Stimulated activated CD4-positive, alpha-beta T cell treated with anti-CD3 and anti-CD28 coated beads, Interleukin-1b, Interleukin-23, amount 100 ng/mL, for 48 hours (primary cell): ENCODE results near the gene PIK3R5.

Experiments
- DNase-seq: peaks from one replicate; pipeline ENCODE4 v3.0.0-alpha.2; 2020

Gene PIK3R5

DNA sequence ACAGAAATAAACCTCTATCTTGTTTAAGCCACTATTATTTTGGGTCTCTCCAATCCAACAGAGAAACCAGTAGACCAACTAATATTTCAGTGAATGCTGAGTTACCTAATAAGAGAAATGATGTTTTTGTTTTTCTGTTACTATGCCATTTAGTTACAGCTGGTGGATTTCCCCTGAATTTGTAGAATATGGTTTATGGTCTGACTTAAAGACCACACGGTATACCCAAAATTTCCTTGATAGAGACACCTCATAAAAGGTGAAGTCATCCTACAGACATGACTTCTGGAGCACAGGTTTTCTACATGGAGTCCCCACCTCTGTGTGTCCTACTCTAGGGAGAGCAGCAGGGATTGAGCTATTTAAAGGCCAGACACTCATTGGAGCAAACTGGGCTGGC is 13.3 kb downstream of the PIK3R5 start:
- DNase-seq = no peak

DNA sequence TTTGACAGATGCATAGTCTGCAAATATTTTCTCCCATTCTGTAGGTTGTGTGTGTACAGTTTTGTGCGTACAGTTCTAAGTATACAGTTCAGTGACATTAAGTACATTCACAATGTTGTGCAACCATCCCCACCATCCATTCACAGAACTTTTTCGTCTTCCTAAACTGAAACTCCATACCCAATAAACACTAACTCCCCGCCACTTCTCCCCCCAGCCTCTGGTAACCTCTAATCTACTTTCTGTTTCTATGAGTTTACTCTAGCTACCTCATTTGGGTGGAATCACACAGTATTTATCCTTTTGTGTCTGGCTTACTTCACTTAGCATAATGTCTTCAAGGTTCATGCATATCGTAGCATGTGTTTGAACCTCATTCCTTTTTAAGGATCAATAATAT is 14.3 kb downstream of the PIK3R5 start:
- no peak for DNase-seq

DNA sequence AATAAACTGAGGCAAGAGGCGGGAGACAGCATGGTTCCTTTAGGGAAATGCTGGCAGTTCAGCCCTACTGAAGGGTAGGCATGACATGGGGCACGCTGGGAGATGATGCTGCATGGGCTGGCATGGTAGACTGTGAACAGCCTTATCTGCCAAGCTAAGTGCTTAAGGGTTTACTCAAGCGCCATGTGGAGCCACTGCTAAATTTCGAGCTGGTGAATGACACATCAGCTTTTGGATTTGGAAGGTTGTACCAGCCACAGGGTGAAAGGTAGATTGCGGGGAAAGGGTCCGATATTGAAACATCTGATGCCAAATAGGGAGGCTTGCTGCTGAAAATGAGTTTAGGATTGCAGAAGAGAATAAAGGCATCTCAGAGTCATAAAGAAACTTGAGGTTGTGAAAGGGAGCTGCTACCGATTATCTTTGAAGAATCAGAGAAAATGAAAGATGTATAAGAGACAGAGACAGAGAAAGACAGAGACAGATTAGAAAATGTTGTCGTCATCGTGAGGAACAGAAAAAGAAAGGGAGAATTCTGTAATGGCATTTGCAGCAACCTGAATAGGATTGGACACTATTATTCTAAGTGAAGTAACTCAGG is 16.3 kb downstream of the PIK3R5 start:
- no peak for DNase-seq

DNA sequence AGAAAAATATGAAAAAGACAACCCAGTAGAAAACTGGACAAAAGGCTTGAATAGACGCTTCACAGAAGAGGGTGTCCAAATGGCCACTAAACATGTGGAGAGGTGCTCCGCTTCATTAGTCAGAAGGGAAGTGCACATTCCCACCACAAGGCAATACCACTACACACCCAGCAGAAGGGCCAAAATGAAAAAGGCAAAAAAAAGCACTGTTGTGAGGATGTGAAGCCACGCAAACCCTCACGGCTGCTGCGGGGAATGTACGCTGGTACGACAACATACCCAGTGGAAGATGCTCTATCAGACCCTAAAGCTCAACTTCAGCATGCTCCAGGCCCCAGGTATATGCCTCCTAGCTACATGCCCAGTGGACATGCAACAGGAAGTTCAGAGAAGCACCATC is 17.0 kb downstream of the PIK3R5 start:
- no peak for DNase-seq

DNA sequence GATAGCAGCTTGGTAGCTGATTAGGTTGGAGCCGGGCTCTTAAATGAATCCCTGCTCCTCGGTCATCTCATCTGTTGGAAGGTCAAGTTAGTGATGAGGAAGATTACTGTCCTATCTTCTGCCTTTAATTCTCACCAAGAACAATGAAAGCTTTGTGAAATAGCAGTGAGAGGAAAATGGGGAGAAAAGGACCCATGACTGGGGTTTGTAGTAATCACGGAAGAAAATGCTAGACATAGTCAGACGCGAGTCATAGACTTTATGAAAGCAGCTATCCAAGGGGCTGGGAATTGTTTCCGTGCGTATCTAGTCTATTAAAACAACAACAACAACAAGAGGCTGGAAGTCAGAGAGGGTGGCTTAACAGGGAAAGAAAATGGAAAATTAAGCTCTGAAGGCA is 18.3 kb downstream of the PIK3R5 start:
- DNase-seq = no peak

DNA sequence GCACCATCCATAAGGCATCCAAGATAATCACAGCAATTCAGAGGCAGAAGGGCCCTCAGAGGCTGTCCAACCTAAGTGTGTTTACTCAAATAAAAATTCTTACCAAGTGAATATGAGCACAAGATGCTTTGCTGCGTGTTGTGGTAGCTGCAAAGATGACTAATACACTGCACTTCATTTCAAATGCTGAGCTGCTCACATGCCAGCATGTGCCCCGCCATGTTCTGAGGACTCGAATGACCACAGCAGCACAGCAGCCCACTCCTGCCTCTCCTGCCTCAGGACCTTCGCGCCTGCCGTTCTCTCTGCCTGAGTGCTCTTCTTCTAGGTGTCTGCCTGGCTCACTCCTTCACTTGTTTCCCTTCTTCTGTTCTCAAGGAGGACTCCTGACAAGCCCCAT is 19.0 kb downstream of the PIK3R5 start:
- DNase-seq = no peak

DNA sequence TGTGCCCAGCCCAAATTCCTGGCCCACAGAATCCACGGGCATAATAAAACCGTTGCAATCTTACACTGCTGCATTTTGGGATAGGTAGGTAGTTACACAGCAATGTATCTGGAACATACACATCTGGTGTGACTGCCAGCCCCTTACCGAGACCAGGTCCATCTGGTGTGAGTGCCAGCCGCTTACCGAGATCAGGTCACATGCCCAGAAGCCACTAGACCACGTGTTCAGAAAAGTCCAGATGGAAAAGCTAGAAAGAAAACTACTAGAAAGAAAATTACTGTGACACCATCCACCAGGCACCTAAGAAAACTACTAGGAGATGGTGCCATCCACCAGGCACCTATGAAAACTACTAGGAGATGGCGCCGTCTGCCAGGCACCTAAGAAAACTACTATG is 19.4 kb downstream of the PIK3R5 start:
- DNase-seq = no peak

DNA sequence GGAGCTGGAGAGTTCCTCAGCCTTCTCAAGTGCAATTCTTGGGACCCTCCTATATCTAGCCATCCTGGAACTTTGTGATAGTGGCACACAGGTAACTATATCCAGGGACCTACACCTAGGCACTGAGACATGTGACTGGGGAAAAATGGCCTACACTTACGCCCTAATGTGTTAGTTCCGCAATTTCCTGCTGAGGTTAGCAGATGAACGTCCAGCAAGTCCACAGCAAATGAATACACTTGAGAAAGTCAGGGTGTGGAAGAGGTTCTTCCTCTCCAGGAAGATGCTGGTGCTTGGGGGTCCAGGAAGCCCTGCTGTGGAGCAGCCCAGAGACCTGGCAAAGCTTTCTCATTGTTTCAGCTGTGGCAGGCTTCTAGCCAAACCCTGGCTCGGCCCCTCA is 20.8 kb downstream of the PIK3R5 start:
- no peak for DNase-seq

DNA sequence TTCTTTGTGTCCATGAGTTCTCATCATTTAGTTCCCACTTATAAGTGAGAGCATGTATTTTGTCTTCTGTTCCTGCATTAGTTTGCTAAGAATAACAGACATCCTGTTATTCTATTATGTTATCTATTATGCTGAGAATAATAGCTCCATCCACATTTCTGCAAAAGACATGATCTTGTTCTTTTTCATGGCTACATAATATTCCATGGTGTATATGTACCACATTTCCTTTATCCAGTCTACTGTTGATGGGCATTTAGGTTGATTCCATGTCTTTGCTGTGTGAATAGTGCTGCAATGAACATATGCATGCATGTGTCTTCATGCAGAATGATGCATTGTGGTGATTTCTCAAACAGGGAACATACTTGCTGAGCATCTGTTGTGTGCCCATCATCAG is 21.4 kb downstream of the PIK3R5 start:
- DNase-seq = no peak

DNA sequence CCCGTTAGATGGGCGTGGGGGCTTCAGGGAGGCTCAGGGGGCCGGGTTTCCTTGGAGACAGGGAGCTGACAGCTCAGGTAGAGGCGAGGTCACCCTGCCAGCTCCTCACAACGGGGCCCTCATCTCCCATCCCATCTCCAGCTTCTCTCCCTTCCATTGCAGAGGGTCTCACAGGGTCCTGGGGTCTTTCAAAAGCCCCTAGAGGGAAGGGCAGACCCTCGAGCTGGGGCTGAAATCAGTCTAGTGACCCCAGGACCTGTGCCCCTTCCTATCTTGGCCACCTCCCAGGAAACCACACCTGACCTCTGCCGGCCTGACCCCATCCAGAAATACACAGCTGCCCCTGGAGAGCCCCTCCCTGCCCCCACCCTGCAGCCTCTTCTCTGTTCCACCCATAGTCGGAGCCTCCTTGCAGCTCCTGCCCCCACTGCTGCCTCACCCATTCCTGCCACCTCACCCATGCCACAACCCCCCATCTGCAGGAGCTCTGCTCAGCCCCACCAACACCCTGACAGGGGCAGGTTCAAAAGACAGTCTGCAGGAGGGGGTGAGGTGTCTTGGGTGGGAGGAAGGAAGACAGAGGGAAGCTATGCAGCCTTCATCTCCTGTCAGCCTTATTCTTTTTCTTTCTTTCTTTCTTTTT is 23.4 kb downstream of the PIK3R5 start:
- DNase-seq = no peak

DNA sequence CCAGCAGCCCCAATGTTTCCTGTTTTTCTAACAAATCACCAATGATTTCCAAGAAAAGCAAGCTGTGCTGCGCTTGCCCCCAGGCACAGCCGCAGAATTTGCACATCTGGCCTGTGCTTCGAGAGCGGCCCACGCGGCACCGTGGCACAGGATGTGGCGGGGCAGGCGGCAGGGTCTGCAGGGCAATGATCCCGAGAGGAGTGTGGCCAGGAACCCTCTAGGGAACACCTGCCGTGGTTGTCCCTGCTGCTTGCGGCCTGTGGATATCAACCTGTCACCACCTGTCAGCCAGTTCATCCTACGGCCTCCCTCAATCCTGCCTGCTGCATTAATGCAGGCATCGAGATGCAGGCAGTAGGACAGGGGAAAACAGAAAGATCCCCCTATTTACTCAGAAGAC is 24.0 kb downstream of the PIK3R5 start:
- peak; percentile 68 for DNase-seq

DNA sequence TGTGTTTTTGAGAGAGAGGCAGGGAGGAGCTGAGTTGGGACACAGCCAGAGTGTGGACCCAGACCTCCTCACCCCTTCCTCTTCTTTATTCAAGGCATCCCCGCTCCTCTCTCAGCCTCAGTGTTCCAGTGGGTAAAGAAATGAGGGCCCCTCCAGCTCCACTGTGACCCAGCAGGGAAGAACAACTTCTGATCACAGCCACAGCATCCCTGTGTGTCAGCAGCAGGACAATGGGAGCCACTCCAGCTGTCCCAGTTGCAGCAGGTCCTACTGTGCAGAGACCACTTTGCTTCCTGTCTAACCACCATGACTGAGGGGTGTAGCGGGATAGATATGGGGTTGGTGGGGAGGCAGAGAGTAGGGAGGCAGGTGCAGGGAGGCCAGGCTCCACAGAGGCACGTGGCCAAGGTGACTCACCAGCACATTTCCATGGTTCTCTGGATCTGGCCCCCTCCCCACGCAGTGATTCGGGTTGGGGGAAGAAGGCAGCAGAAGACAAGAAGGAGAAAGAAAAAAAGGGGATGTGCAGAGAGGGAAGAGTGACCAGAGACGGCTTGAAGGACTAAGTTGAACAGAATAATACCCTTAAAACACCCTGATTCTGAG is 24.5 kb downstream of the PIK3R5 start:
- DNase-seq = no peak

DNA sequence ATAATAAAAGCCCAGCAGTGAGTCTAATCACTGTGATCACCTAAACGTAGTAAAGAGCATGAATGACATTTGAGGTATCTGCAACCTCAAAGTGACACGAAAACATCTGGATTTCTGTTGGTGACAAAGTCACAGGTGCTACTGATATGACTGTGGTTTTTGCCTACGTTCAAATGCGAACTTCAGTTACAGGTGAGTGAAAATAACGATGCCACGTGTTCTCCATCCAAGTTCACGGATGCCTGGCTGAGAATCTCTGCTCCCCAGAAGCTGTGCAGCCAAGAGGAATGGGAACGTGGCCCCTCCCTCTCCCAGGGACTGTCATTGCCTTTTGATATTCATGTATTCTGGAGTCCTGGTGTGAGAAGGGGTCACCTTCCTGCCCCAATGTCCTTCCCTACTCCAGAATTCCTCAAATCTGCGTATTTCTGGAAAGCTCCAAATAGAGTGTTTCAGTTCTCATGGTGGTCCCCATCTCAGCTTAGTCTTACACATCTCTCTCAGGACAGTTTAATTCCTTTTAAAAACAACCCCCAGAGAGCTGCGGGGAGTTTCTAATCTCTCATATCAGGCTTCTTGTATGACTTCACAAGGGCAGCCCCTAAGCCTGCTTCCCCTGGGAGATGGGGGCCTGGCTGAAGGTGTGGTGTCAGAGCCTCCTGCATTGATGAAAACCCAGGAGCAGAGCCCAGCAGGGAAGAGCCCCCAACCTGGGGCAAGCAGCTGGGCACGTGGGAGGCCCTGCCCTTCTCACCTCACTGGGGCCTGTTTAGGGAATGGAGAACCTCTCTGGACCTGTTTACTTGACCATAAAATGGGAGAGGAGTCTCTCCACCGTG is 25.8 kb downstream of the PIK3R5 start:
- peak; percentile 58 for DNase-seq

DNA sequence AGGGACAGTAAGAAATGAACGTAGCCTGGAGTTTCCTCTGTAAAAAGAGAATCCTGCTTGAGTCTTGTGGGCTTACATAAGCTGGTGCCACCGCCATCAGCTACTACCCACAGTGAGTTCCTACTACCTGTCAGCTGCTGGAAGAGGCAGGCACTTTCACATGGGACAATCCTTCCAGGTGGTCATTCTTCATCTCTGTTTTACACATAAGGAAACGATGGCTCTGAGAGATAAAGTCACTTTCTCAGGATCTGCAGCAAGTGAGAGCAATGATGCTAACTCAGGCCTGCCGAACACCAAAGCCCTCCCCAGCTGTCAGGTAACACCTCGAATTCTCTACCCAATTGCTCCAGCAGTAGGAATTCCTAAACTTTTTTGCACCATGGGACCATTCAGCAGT is 26.6 kb downstream of the PIK3R5 start:
- DNase-seq = no peak

DNA sequence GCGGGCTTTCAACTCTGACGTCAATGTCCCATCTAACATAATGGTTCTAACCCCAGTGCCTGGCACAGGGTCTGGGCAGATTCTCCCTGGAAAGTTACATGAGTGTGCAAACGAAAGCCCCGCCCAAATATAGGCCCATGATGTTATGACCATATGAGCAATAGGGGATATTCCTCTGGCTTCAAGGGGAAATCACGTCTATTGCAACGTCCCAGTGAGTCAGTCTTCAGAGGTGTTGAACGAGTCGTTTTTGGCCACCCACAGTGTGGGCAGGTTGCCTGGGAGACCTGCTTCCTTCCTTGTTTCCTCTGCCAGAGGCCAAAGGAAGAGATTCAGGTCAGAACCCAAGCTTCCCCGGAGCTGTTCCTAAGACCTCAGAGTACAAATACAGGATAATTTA is 30.3 kb downstream of the PIK3R5 start:
- DNase-seq = peak; percentile 79

DNA sequence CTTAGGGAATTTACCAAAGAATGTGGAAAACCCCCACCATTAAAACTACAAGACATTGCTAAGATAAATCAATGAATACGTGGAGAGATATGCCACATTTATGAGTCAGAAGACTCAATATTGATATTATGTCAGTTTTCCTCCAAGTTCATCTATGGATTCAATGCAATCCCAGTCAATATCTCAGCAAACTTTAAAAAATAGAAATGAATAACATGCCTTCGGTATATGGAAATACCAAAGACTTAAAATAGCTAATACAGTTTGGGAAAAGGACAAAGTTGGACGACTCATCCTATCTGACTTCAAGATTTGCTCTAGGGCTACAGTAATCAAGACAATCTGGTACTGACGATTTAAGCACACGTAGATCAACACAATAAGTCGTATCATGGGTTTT is 31.2 kb downstream of the PIK3R5 start:
- no peak for DNase-seq

DNA sequence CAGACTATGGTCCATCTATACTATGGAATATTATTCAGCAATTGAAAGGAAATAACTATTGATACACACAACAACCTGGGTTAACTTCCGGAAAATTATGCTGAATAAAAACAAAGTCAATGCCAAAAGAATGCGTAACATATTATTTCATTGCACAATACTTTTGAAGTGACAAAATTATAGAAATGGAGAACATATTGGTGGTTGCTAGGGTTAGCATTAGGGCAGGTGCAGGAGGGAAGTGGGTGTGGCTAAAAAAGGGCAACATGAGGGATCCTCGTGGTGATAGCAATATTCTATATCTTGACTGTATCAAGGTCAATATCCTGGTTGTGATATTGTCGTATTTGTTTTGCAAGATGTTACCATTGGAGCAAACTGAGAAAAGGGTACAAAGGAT is 34.9 kb downstream of the PIK3R5 start:
- no peak for DNase-seq

DNA sequence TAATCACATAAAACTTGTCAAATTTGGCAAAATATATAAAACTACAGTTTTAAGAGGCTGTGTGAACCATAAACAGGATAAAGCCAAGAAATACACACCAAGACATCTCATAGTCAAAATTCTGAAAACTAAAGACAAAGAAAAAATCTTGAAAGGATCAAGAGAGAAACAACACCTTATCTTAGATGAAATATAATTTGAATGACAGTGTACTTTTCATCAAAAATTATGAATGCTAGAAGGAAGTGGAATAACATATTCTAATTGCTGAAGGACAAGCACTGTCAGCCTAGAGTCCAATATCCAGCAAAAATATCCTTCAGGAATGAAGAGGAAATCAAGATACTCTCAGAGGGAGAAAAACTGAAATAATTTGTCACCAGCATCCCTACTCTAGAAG is 37.2 kb downstream of the PIK3R5 start:
- DNase-seq = no peak

DNA sequence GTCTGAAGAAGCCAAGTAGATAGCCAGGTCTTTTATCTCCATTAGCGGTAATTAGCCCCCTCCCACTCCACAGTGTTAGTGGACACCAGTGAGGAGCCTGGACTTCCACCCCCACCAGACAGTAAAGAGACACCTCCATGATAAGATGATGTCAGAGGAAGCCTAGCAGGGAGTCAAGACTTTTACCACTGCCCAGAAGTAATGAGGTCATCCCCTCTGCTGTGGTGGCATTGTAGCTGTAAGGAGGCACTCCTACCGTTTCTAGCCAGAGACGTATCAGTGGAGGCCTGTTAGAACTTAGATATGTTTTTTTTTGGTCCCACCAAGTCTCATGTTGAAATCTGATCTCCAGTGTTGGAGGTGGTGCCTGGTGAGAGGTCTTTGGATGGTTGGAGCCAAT is 38.1 kb downstream of the PIK3R5 start:
- no peak for DNase-seq

DNA sequence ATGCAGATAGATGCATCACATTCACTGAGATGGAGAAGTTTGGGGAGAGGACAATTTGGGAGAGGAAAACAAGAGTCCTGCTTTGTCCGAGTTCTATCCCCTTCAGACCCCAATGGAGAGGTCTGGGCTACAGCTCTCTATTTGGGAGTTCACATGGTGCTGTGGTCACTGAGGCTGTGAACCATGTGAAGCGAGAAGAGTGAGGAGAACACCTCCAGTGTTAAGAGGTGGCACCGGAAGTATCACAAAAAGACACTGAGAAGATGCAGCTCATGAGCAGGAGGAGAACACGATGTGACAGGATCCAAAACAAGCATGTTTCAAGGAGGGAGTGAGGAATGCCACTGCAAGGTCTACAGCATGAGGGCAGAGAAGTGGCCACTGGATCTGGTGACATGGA is 39.7 kb downstream of the PIK3R5 start:
- no peak for DNase-seq

DNA sequence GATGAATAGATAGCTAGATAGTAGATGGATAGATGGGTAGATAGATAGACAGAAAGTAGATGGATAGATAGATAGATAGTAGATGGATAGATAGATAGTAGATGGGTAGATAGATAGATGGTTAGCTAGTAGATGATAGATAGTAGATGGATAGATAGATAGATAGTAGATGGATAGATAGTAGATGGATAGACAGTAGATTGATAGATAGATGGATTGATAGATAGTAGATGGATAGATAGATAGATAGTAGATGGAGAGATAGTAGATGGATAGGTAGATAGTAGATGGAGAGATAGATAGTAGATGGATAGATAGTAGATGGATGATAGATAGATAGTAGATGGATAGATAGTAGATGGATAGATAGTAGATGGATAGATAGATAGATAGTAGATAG is 40.4 kb downstream of the PIK3R5 start:
- DNase-seq = no peak

DNA sequence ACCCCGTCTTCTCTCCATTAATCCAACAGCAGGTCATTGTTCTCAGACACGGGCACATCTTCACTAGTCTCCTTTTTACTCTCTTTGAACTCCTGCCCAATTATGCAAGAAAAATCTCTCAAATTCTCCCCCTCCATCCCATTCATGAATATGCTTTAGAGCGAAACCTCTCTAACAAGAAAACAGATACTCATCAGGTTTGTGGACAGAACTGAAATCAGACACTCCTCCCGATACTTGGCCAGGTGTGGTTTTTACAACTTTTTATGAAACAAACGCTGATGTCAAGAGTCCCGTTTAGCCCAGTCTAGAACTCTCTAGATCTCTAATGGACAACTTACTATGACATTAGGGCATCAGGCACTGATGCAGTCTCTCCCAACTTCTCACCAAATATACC is 40.9 kb downstream of the PIK3R5 start:
- DNase-seq = no peak

DNA sequence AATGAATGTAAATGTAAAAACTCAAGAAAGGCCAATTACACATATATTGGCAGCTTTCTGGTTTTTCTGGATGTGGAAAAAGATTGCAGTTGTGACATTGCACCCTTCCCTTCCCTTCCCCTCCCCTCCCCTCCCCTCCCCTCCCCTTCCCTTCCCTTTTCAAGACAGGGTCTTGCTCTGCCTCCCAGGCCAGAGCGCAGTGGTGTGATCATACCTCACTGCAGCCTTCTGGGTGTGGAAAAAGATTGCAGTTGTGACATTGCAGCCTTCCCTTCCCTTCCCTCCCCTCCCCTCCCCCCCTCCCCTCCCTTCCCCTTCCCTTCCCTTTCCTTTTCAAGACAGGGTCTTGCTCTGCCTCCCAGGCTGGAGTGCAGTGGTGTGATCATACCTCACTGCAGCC is 41.7 kb downstream of the PIK3R5 start:
- DNase-seq = no peak

DNA sequence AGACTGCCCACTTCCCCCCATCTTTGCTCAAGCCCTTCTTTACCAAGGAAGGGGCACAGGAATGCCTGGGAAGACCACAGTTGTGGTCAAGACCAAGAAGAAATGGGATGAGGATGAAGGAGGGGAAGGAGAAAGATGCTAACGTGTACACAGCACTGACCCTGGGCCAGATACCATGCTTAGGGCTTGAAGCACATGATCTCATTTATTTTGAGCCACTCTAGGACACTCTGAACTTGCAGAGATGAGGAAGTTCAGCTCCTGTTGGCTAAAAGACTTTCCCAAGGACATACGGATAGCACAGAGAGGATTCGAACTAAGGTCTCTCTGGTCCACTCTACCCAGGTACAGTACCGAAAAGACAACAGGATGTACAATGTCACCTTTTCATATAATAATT is 42.6 kb downstream of the PIK3R5 start:
- DNase-seq = no peak
